ENCODE results near the gene PYURF. TPM values are rescaled to one million over a fixed set of nuclear protein-coding genes. Genes with fewer than 3 reads are reported as not detected.

Gene PYURF
- total RNA-seq, 1 donor from 2014 or later: 46.2 TPM

- intact Hi-C loops (cut with micrococcal nuclease): loop anchor here (1.0 to 5.0 kb wide), 4 partner anchors 146 to 663 kb away; no protein-coding TSS in a partner anchor
Observed at GRCh38 chr4:88514557-88515511, 8.7 kb downstream of the PYURF start.

- intact Hi-C loops (cut with micrococcal nuclease): no loop called here
Observed at GRCh38 chr4:88511236-88511635, 12.3 kb downstream of the PYURF start.

- intact Hi-C loops (cut with micrococcal nuclease): no loop called here
Observed at GRCh38 chr4:88503344-88503743, 20.2 kb downstream of the PYURF start.

DNA sequence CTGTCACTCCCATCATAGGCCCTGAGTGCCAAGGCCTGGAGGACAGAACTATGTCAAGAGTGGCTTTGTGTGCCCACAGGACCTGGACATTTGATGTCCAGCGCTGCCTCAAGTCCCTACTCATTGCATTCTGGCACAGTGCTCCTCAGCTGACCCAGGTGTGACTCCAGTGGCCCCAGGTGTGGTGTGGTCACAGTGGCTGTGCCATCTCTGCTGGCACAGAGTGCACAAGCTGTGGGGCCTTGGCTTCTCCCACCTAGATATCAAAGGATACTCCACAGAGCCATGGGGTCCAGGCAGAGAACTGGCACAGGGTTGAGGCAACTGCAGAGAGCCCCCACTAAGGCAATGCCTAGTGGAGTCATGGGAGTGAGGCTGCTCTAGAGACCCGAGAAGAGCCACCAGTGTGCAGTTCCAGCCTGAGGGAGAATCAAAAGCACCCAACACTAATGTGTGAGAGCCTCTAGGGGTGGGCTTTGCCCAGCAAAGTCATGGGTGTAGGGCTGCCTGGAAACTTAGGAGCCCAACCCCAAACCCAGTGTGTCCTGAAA lies 25.6 kb downstream of the PYURF start:
- intact Hi-C loops (cut with micrococcal nuclease): no loop called here

DNA sequence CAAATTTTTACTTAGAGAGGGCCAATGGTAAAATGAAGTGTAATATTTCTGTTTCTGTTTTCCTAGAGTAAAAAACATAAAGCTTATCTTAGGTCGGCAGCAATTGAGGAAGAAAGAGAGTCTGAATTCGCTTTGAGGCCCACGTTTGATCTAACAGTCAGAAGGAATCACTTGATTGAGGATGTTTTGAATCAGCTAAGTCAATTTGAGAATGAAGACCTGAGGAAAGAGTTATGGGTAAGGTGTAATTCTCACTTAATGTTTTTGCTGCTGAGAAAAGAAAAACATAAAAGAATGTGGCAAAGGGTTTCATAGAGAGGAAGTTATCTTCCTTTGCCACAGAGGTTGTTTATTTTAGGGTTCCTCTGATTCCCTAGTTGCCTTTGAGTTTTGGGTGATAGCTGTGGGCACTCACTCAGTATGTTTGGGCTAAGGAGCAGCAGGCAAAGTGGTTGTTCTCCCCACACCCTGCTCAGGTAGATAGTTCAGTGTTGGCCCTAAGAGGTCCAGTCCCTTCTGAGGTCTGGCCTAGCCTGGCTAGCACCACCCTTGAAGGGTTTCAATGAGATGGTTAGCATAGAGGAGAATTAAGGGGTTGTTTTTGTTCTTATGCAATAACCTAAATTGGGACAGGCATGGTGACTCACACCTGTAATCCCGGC lies 34.3 kb downstream of the PYURF start:
- intact Hi-C loops (cut with micrococcal nuclease): no loop called here

DNA sequence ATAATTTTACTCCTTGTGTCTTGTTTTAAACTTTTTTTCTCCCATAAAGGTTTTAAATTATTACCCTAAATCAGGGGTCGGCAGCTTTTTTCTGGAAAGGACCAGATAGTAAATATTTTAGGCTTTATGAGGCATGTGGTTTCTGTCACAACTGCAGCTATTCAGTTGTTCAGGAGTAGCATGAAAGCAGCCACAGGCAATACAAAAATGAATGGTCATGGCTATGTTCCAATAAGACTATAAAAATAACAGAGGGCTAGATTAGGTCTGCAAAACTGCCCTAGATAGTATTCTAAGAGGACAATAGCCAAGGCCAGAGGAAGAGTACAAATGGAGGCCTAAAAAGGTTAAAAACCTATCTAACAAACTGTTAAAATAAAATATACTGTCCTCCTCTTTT lies 42.0 kb downstream of the PYURF start:
- intact Hi-C loops (cut with micrococcal nuclease): no loop called here

GRCh38 chr4:88478247-88478646 lies 45.3 kb downstream of the PYURF start:
- intact Hi-C loops (cut with micrococcal nuclease): no loop called here

DNA sequence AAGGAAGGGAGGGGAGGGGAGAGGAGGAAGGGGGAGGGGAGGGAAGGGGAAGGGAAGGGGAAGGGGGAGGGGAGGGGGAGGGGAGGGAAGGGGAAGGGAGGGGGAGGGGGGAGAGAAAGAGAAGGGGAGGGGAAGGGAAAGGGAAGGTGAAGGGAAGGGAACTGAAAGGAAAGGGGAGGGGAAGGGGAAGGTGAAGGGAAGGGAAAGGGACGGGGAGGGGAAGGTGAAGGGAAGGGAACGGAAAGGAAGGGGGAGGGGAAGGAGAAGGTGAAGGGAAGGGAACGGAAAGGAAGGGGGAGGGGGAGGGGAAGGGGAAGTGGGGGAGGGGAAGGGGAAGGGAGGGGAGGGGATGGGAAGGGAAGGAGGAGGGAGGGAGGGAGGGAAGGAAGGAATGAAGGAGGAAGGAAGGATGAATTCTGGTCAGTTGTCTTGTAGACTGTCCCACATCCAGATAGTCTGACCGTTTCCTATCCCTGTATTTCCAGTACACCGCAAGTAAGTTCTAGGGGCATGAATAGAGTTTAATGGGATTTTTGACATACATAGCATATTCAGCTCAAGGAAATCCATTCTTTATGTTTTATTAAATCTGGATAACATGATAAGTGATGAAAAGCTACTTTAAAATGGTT lies 46.2 kb downstream of the PYURF start:
- intact Hi-C loops (cut with micrococcal nuclease): no loop called here

Other genes starting within 250 kb of the PYURF start
- 42.7 and 46.1 TPM in 2 replicates for gene PPM1K, start 239.2 kb downstream of the PYURF start, total RNA-seq
- gene HERC6, start 144.9 kb downstream of the PYURF start, total RNA-seq: 15.7 and 17.1 TPM in 2 replicates
- 17.3 and 19.2 TPM in 2 replicates for gene HERC5, start 66.7 kb downstream of the PYURF start, total RNA-seq
- gene HERC3, start 68.7 kb upstream of the PYURF start, total RNA-seq: 32.3 and 32.7 TPM in 2 replicates
- 4.2 and 5.3 TPM in 2 replicates for gene NAP1L5, start 174.1 kb upstream of the PYURF start, total RNA-seq